Measurements from ENCODE around the gene FH.

DNA sequence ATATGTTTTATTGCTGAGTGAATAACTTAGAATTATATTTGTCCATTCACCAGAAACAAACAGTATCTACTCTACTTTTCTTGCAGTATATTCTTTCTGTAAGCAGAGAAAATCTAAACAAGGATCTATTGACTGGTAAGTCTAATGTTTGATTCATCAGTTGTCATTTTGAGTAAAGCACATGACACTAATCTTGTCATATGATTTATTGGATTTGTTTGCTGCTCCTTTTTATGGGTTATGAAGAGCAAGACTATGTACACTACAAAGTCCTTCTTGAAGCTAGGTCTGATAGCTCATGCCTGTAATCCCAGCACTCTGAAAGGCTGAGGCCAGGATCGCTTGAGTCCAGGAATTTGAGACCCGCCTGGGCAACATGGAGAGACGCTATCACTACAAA is 36.0 kb upstream of the FH start:
- TF ChIP-seq, protein P1, sequence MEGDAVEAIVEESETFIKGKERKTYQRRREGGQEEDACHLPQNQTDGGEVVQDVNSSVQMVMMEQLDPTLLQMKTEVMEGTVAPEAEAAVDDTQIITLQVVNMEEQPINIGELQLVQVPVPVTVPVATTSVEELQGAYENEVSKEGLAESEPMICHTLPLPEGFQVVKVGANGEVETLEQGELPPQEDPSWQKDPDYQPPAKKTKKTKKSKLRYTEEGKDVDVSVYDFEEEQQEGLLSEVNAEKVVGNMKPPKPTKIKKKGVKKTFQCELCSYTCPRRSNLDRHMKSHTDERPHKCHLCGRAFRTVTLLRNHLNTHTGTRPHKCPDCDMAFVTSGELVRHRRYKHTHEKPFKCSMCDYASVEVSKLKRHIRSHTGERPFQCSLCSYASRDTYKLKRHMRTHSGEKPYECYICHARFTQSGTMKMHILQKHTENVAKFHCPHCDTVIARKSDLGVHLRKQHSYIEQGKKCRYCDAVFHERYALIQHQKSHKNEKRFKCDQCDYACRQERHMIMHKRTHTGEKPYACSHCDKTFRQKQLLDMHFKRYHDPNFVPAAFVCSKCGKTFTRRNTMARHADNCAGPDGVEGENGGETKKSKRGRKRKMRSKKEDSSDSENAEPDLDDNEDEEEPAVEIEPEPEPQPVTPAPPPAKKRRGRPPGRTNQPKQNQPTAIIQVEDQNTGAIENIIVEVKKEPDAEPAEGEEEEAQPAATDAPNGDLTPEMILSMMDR (IDR thresholded peaks at IDR 0.05), result no peak
- no peak for TF ChIP-seq POLR2A (IDR thresholded peaks at IDR 0.05)

All from heart left ventricle (tissue), 13 donors.